NCI-H146 treated with DMSO at 0.1 percent for 48 hours (cell line): ENCODE measurements around the gene GRWD1.
"Not testable (repeated sequence)": the region's sequence is repeated elsewhere in the genome, so short reads cannot be mapped to it uniquely, and the experiment has no call there.

Source experiments
- DNase-seq: peaks from one replicate; lab custom pipeline; 2025; ENCODE audit not compliant: unreplicated experiment; lab: John Stamatoyannopoulos, UW

Gene GRWD1

GRCh38 chr19:48478339-48479256 is 32.8 kb downstream of the GRWD1 start:
- DNase-seq = no peak

- DNase-seq = no peak
These were observed 33.9 kb downstream of the GRWD1 start for GRCh38 chr19:48479686-48480085.

- DNase-seq = no peak
These were observed 34.4 kb downstream of the GRWD1 start for GRCh38 chr19:48480183-48480557.

- DNase-seq = no peak
These were observed 35.0 kb downstream of the GRWD1 start for GRCh38 chr19:48480558-48481500.

GRCh38 chr19:48481846-48482639 is 36.3 kb downstream of the GRWD1 start:
- DNase-seq = no peak

GRCh38 chr19:48483301-48483700 is 37.5 kb downstream of the GRWD1 start:
- DNase-seq = no peak

GRCh38 chr19:48484247-48484893 is 38.6 kb downstream of the GRWD1 start:
- DNase-seq = no peak

- DNase-seq = no peak
These were observed 39.3 kb downstream of the GRWD1 start for GRCh38 chr19:48484931-48485612.

GRCh38 chr19:48486706-48487105 is 40.9 kb downstream of the GRWD1 start:
- not testable (repeated sequence) for DNase-seq

- DNase-seq = no peak
These were observed 41.8 kb downstream of the GRWD1 start for GRCh38 chr19:48487544-48487943.

GRCh38 chr19:48487948-48488347 is 42.2 kb downstream of the GRWD1 start:
- DNase-seq = no peak

GRCh38 chr19:48488478-48488877 is 42.7 kb downstream of the GRWD1 start:
- not testable (repeated sequence) for DNase-seq

- DNase-seq = peak; percentile 29
These were observed 43.9 kb downstream of the GRWD1 start for GRCh38 chr19:48489608-48490216.

GRCh38 chr19:48490981-48491792 is 45.4 kb downstream of the GRWD1 start:
- peak; percentile 32 for DNase-seq

GRCh38 chr19:48491793-48492123 is 46.0 kb downstream of the GRWD1 start:
- no peak for DNase-seq

GRCh38 chr19:48492925-48493717 is 47.3 kb downstream of the GRWD1 start:
- peak; percentile 92 for DNase-seq

GRCh38 chr19:48493718-48494401 is 48.1 kb downstream of the GRWD1 start:
- no peak for DNase-seq
